ACC112 (cell line): ENCODE data around the gene CRBN.
A peak's percentile ranks its signal among the peaks of the same experiment; 100 is the strongest.

Experiments used
- H2AFZ ChIP-seq: fragments of 200-600 bp; sonication (generic); one replicate; pipeline ENCODE4 v1.6.0; 2017; ENCODE audit warnings: antibody characterized with exemption, low read length; ENCODE audit not compliant: unreplicated experiment
- H3K27ac ChIP-seq: fragments of 200-600 bp; sonication (generic); 2 replicates; pipeline ENCODE4 v1.5.1; 2014; ENCODE audit warnings: low read depth, mild to moderate bottlenecking, antibody characterized with exemption, low read length, moderate library complexity
- H3K27me3 ChIP-seq: fragments of 200-600 bp; sonication (generic); 2 replicates; pipeline ENCODE4 v1.6.1; 2014; ENCODE audit warnings: mild to moderate bottlenecking, antibody characterized with exemption, low read length, moderate library complexity, mixed read lengths; ENCODE audit not compliant: insufficient read depth
- H3K36me3 ChIP-seq: fragments of 200-600 bp; sonication (generic); 2 replicates; pipeline ENCODE4 v1.6.1; 2016; ENCODE audit warnings: mild to moderate bottlenecking, antibody characterized with exemption, low read length, moderate library complexity, mixed read lengths; ENCODE audit not compliant: insufficient read depth
- H3K4me1 ChIP-seq: fragments of 200-600 bp; sonication (generic); one replicate; pipeline ENCODE4 v1.6.1; 2016; ENCODE audit warnings: low read length, mixed read lengths; ENCODE audit not compliant: insufficient read depth, unreplicated experiment, control insufficient read depth
- H3K4me3 ChIP-seq: fragments of 200-600 bp; sonication (generic); 2 replicates; pipeline ENCODE4 v1.5.1; 2014; ENCODE audit warnings: mild to moderate bottlenecking, low read depth, low read length
- H3K79me2 ChIP-seq: fragments of 200-600 bp; sonication (generic); one replicate; pipeline ENCODE4 v1.6.0; 2016; ENCODE audit warnings: low read length; ENCODE audit not compliant: control insufficient read depth, unreplicated experiment, insufficient read depth

The CRBN gene

DNA sequence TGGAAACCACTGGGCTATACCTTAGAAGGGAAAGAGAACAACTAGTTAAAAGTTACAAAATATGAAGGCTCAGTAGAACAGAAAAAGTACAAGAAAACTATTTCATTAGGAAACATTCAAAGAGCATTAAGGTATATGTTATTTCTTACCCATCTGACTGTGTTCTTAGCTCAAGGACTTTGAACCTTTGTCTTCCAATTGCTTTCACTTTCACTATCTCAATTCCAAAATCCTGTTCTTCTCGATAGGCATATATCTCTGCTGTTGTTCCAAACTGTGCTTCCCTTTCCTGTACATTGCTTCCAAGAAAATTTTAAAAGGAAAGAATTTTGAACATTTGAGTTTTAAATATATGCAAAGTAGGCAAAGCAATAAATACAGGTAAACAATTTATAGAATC is 6.9 kb downstream of the CRBN start:
- Histone ChIP-seq H3K27ac (0 out of 2 replicates have a peak overlapping the region, but pooled peaks have one; percentile 10), H3K4me1 (peaks cover 7% of the 10 kb centered on the region), H3K36me3 (peaks cover 16% of the 10 kb centered on the region), H3K27me3 (no peaks in the 10 kb centered on the region), H2AFZ (no peak overlapping the region), H3K4me3 (peak overlapping the region; percentile 42; the same call in 1 of the 2 replicates), H3K79me2 (peaks cover 16% of the 10 kb centered on the region)

DNA sequence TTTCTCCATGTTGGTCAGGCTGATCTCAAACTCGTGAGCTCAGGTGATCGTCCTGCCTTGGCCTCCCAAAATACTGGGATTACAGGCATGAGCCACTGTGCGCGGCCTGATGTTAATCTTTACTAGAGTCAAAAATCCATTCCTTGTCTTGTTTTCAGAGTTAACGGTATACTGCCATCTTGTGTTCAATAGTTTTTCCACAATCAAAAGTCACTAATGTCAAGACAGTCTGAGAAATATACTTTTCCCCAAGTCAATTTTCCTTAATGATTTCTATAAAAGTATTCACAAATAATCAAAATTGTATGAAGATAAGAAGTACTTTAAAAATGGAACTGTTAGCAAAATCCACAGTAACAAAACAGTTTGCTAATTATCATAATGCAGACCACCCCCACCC is 8.5 kb downstream of the CRBN start:
- Histone ChIP-seq H3K27ac (no peak overlapping the region), H3K79me2 (peaks cover 6% of the 10 kb centered on the region), H3K36me3 (peaks cover 30% of the 10 kb centered on the region), H3K4me3 (no peak overlapping the region), H3K27me3 (no peaks in the 10 kb centered on the region), H3K4me1 (peaks cover 5% of the 10 kb centered on the region), H2AFZ (no peak overlapping the region)

DNA sequence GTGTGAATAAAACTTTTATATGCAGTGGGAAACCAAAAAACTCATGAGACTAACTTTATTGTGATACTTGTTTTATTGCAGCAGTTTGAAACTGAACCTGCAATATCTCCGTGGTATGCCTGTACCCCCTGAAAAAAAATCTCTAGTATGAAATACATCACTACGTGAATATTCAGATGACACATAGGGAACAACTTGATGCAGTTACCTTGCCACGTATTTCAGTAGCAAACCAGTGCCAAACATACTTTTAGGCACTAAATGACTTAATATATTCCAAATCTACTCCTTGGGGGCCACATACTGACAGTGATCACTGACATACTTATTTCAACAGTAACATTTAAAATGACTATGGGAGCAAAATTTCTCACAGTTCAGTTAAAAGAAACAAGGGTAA is 13.8 kb downstream of the CRBN start:
- H2AFZ ChIP-seq: no peak overlapping the region
- no peaks in the 10 kb centered on the region for H3K27me3 ChIP-seq
- H3K4me1 ChIP-seq: no peaks in the 10 kb centered on the region
- peaks cover 51% of the 10 kb centered on the region for H3K36me3 ChIP-seq
- H3K4me3 ChIP-seq: no peak overlapping the region
- H3K79me2 ChIP-seq: no peaks in the 10 kb centered on the region
- H3K27ac ChIP-seq: no peak overlapping the region

DNA sequence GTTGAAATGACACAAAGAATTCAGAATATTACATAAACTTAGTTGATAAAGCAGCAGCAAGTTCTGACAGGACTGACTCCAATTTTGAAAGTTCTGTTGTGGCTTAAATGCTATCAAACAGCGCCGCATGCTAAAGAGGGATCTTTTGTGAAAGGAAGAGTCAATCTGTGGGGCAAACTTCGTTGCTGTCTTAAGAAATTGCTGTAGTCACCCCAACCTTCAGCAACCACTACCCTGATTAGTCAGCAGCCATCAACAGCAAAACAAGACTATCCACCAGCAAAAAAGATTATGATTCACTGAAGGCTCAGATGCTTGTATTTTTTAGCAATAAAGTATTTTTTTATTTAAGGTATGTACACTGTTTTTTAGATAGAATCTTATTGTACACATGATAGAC is 14.2 kb downstream of the CRBN start:
- H2AFZ ChIP-seq: no peak overlapping the region
- no peaks in the 10 kb centered on the region for H3K4me1 ChIP-seq
- H3K79me2 ChIP-seq: no peaks in the 10 kb centered on the region
- H3K27me3 ChIP-seq: no peaks in the 10 kb centered on the region
- no peak overlapping the region for H3K4me3 ChIP-seq
- no peak overlapping the region for H3K27ac ChIP-seq
- H3K36me3 ChIP-seq: peaks cover 51% of the 10 kb centered on the region

DNA sequence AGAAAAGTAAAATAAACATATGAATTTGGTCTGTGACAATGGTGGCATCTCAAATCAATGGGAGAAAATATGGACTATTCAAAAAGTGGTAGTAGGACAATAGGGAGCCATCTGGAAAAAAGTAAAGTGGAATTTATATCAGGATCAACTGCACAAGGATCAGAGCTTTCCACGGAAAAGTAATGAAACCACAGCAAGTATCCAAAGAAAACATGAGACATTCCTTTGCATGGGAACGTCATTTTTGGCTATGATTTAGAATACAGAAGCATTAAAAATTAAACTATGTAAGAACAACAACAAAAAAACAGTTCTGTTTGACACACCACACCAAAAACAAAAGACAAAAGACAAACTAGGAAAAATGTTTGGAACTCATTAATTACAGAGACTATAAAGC is 18.7 kb downstream of the CRBN start:
- no peak overlapping the region for H3K27ac ChIP-seq
- no peaks in the 10 kb centered on the region for H3K4me1 ChIP-seq
- H3K4me3 ChIP-seq: no peak overlapping the region
- no peaks in the 10 kb centered on the region for H3K27me3 ChIP-seq
- H2AFZ ChIP-seq: no peak overlapping the region
- peaks cover 44% of the 10 kb centered on the region for H3K36me3 ChIP-seq
- H3K79me2 ChIP-seq: no peaks in the 10 kb centered on the region

DNA sequence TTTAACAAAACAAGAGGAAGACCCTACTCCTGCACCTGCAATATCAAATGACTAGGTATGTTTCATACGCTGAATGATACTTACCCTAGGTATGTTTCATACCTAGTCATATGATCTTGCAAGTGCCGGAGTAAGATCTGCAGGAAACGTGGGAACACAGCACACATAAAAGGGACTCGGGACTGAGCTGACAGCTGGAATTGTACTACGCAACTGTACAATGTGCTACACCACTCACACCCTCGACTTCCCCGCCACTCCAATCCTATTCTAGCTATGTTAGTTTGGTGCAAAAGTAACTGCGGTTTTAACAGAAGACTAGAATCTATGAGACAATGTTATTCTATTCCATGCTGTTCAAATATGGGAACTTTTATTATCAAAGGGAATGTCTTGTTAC is 22.0 kb downstream of the CRBN start:
- Histone ChIP-seq H3K79me2 (no peaks in the 10 kb centered on the region), H3K36me3 (peaks cover 38% of the 10 kb centered on the region), H3K27me3 (no peaks in the 10 kb centered on the region), H2AFZ (no peak overlapping the region), H3K4me3 (no peak overlapping the region), H3K27ac (no peak overlapping the region), H3K4me1 (no peaks in the 10 kb centered on the region)

DNA sequence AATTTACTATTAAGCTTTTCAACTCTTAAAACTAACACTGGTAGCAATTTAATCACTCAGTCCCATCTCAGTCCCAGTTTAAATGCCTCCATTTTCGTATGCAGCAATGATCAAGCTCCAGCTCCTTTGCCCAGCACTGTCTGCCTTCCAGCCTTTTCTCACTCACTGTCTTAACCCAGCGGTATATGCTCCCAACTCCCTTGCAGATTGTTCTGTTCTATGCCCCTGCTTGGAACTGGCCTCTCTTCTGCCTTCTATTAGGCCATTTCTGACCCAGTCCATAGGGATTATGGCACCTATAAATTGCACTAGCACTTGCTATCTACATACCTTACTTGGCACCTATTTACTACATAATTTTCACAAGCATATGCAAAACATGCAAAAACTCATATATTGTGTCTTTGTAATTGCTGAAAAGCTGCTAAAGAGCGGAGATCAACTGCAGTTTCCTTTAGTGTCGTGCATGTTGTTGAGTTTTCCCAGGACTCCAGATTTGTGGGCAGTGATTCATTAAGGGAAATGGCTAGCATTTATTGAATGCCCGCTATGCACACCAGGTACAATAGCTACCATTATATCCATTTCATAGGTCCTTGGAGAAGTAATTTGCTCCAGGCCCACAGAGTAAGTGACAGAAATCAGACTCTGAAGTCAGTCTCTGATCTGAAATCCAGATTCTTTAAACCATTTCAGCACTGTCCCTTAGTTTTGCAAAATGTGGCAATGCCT is 24.4 kb downstream of the CRBN start:
- Histone ChIP-seq H3K36me3 (peaks cover 45% of the 10 kb centered on the region), H3K27me3 (no peaks in the 10 kb centered on the region), H3K4me3 (no peak overlapping the region), H3K27ac (no peak overlapping the region), H3K79me2 (no peaks in the 10 kb centered on the region), H3K4me1 (no peaks in the 10 kb centered on the region), H2AFZ (no peak overlapping the region)

DNA sequence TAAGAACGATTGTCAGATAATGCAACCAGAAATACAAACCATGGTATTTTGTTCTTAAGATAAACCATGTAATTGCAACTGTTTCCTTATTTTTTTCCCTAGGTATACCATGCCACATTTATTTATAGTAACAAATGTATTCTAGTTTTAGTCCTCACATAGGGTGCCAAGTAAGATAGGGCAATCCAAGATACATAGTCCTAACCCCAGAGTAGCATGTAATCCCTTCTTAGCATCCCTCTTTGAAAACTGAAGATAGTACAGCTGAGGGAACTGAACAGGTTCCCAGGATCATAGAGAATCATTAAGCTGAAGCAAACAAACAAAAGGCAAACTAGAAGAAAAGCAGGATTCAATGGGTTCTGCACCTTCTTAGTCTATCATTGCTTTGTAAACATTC is 28.0 kb downstream of the CRBN start:
- no peaks in the 10 kb centered on the region for H3K79me2 ChIP-seq
- H3K4me3 ChIP-seq: no peak overlapping the region
- no peak overlapping the region for H3K27ac ChIP-seq
- H3K36me3 ChIP-seq: peaks cover 58% of the 10 kb centered on the region
- no peaks in the 10 kb centered on the region for H3K4me1 ChIP-seq
- no peaks in the 10 kb centered on the region for H3K27me3 ChIP-seq
- no peak overlapping the region for H2AFZ ChIP-seq

DNA sequence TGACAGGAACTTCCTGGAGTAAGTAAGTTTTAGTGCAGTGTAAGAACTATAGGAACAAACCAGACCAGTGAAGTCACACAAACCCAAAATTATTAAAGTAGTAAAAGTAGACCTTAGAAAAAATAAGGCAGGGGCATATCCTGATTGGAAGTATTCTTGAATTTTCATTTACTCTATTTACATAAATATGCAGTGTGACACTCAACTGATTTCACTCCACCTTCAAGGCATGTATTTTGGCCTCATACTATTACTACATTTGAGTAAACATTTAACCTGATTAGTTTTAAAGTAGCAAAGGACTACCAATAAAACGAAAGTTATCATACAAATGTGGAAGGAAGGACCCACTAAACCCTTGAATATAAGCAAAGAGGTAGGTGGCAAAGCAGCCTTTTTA is 29.9 kb downstream of the CRBN start:
- H3K36me3 ChIP-seq: peaks cover 64% of the 10 kb centered on the region
- no peak overlapping the region for H2AFZ ChIP-seq
- H3K4me1 ChIP-seq: peaks cover 4% of the 10 kb centered on the region
- H3K79me2 ChIP-seq: no peaks in the 10 kb centered on the region
- H3K27ac ChIP-seq: no peak overlapping the region
- no peaks in the 10 kb centered on the region for H3K27me3 ChIP-seq
- no peak overlapping the region for H3K4me3 ChIP-seq

DNA sequence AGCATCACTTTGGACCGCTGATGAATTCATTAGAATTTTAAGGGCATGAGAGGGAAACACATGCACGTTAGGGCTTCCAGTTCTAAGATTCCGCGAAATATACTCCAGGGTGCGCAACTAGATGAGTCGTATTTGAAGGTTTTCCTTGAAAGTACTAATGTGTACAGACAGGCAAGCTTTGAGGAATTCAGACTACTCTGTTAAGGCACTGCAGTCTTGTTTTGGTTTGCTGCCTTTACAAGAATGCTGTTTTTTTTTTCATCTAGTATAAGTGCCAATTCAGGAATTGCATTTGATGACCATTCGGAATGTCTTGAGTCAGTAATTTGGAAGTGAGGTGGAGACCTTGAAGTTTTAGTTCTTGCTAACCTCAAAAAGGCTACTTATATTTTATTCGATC is 33.7 kb downstream of the CRBN start:
- H3K4me3 ChIP-seq: no peak overlapping the region
- H3K36me3 ChIP-seq: peaks cover 57% of the 10 kb centered on the region
- H3K27ac ChIP-seq: no peak overlapping the region
- H3K4me1 ChIP-seq: peaks cover 4% of the 10 kb centered on the region
- H2AFZ ChIP-seq: no peak overlapping the region
- H3K79me2 ChIP-seq: peaks cover 5% of the 10 kb centered on the region
- H3K27me3 ChIP-seq: no peaks in the 10 kb centered on the region

DNA sequence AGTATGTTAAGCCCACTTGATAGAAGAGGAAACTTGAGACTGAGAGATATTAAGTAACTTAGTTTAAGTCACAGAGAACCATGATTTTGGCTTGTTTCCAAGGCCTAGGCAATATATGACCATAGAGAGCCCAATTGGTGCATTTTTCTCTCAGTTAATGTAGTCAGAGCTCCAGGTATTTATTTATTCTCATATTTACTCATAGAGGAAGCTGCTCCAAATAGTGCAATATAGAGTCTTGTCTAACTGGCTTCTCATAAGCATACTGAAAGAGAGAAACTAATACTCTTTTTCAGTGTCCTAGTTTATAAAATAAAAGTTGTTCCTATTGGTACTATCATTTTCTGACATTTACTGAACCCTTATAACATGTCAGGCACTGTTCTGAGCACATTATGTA is 37.6 kb downstream of the CRBN start:
- Histone ChIP-seq H3K4me1 (peaks cover 4% of the 10 kb centered on the region), H3K27me3 (no peaks in the 10 kb centered on the region), H2AFZ (no peak overlapping the region), H3K79me2 (peaks cover 11% of the 10 kb centered on the region), H3K4me3 (no peak overlapping the region), H3K27ac (no peak overlapping the region), H3K36me3 (peaks cover 50% of the 10 kb centered on the region)
